NCI-H446 (cell line): ENCODE results near the gene RND3.

Experiments used
- DNase-seq, 2 experiments: peaks; one replicate each; lab custom pipeline; 2025; lab: John Stamatoyannopoulos, UW

RND3 gene, protein sequence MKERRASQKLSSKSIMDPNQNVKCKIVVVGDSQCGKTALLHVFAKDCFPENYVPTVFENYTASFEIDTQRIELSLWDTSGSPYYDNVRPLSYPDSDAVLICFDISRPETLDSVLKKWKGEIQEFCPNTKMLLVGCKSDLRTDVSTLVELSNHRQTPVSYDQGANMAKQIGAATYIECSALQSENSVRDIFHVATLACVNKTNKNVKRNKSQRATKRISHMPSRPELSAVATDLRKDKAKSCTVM

GRCh38 chr2:150487537-150488429 lies at the start of gene RND3:
TSS of gene RND3 (minus strand) at chr2:150487667. CDS start at chr2:150487417, 250 bp downstream.
- peak; percentile 91 to 97 for DNase-seq

GRCh38 chr2:150535176-150535575 lies 47.7 kb upstream of the RND3 start:
- DNase-seq = no peak

DNA sequence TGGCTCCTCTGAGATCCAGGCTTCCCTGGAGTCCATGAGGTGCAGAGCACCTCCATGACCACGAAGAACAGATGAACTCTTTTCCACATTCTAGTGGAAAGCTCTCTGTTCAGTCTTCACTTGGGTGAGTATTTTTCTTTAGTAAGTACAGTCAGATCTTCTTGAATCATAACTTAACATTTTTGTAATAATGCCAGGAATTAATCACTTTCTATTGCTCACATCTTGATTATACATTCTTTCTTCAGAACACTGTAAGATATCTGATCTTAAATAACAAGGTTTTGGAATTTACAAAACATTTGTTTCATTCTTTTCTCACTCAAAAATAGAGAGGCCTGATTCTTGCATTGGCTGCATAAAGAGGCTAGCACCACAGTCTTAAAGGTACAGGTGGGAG lies 45.4 kb upstream of the RND3 start:
- DNase-seq = no peak

DNA sequence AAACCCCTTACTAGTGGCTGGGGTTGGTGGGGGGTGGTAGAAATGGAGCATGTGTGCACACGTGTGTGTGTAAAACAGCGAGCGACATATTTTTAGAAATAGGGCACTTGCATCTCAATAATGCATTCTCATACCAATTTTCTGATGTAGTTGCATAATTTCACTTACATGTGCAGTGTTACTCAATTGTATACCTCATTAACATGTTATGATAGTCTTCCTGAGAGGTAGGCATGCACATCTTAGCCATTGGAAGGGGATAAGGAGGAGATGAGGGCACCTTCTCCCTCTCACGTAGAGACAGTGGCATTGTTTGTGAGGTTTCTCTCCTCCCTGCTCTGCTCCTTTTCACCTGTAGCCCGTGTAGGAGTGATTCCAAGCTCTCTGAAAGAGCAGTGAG lies 44.6 kb upstream of the RND3 start:
- DNase-seq = no peak

DNA sequence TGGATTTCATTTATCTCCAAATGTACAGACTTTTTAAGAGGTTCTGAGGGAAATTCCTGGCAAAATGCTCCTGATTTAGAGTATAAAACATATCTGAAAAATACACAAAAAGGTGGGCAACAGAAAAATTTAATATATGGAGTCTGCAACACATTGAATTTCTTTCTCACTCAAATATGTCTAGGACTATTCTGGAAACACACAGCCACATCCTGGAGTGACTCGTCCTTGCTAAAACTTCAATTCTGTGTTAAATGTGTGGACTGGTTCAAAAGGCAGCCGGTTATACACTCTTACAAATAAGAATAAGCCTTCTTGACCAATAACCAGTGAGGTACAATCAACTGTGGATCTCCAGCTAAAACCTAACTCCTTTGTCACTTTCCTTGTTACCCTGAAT lies 44.1 kb upstream of the RND3 start:
- no peak for DNase-seq

DNA sequence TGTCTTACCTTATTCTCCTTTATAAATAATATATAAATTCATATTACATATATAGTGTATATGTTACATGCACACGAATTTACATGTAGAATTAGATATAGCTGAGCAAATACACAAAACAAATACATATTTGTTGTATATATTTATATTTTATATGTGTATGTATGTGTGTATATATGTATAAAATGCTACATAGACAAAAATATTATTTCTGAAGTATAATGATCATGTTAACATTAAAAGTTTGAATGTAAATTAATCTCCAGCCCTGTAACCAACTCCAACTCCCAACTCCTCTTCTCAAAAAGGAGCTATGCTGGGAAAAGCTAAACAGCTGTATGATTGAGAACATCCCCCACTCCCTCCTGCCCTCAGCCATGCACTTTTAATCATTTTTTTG lies 42.7 kb upstream of the RND3 start:
- DNase-seq = no peak

DNA sequence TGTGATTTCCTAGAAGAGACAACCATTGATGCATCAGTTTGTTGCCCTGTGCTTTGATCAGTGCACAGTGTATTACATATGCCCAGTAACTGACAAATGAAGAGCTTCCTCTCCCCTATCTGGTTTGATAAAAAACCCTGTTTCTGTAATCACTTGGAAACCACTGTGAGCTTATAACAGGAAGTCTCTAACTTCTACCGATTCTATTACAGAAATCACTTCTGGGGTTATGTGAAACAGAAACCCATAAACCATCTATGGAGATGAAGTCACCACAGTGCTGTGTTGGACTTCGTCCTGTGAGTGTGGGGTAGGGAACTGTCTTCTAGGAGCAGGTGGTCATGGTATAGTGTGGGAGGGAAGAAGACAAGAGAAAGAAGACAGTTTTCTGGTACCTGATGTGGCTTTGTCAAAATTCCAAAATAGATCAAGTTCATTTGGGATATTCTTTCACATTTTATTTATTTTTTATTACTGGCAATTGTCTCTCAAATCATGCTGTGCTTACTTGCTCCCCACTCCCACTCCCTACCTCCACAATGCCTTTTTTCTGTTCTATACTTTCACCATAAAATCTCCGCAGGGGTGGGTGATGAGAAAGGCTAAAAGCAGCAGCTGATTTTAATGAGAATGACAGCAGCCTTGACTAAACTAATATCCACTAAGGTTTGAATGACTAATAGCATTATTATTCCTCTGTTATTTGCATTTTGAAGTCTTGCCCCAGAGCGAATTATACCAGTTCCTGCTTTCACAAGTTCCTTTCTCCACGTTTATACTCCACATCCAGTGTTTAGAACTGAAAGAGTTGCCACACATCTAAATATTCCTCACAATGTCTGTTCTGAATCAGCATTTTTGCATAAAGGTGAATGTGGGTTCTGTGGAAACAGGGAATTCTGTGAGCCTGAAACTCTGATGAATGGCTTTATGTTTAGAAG lies 41.7 kb upstream of the RND3 start:
- no peak for DNase-seq

DNA sequence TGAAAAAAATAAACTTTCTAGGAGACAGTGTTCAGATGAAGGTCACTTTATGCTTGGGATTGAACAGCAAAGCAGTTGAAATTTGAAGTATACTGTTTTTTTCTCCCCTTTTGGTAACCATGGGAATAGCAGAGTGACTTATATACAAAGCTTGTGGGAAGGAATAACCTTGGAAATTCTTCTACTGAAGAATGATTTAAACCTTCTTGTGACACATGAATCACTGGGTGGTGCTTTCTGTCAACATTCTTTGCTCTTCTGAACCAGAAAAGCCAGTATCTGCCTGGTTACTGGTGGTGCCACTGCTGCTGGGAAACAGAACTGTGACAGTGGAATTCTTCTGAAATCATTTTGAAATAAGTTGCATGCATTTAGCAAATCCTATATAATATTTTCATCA lies 39.4 kb upstream of the RND3 start:
- DNase-seq = no peak

GRCh38 chr2:150526006-150526405 lies 38.5 kb upstream of the RND3 start:
- no peak for DNase-seq

GRCh38 chr2:150522269-150522668 lies 34.8 kb upstream of the RND3 start:
- no peak for DNase-seq

- no peak for DNase-seq
Observed at GRCh38 chr2:150520887-150521664, 33.6 kb upstream of the RND3 start.

DNA sequence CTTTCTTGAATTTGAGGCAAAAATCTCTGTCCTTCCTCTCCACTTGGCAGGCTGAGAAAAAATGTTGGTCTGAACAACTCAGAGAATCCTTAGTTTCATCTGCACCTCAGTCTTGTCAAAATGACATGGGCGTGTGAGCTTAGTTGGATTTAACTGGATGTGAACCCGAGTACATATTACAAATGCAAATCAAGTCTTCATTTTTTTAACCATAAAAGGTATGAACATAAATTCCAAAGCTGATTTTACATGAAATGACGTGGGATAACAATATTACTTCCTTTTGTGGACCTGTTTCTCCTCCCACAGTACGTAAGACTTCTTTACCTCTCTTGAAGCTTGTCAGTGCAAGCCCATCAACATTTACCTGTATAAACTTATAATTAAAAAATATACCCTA lies 32.6 kb upstream of the RND3 start:
- DNase-seq = no peak

GRCh38 chr2:150517951-150518680 lies 30.6 kb upstream of the RND3 start:
- DNase-seq = no peak

DNA sequence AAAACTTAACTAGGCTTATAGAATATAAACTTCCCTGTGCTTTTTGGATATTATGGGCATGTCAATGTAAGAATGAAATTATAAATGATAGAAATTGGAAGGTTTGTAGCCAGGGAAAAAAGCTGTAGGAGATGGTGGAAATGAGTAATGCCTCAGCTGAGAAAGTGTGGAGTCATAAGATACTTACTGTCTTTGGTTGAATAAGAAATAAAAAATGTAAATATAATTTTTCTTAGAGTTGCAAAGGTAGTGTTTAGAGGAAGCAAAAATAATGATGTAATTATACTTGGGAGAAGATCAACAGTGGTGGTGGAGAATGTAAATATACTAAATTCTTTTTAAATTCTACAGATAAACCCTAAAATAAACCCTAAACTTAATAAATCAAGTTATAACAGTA lies 26.2 kb upstream of the RND3 start:
- DNase-seq = no peak

DNA sequence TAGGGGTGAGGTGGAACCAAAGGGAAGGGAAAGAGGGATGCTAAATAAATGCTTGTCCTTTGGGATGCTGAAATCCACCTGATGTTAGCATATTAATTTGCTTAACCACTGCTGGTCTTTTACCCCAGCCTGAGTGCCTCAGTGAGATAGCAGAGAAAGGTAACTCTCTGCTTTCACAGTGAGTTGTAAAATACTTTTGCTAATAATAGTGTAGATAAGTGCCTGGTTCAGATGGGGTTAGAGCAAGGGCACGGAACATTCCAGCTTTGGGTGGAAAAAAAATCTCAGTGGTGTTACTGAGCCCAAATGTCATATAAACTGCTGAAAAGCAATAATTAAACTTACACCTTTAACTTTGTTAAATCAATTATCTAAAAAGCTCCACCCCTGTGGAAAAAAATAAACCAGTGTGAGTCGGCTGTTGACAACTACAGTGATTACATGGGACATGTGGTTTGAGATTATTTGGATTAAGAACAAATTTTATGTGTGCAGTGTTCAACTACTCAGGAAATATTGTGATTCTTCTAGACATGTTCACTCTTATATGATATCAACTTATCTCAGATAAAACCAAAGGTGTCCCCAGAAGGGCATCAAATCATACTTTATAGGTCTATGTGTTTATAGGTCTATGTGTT lies 21.1 kb upstream of the RND3 start:
- DNase-seq = no peak

GRCh38 chr2:150507071-150507470 lies 19.6 kb upstream of the RND3 start:
- DNase-seq = no peak

GRCh38 chr2:150505178-150505577 lies 17.7 kb upstream of the RND3 start:
- no peak for DNase-seq

- no peak for DNase-seq
Observed at GRCh38 chr2:150495993-150496627, 8.6 kb upstream of the RND3 start.

- DNase-seq = no peak
Observed at GRCh38 chr2:150495001-150495400, 7.5 kb upstream of the RND3 start.
